DMS 273 treated with DMSO at 0.1 percent for 48 hours (cell line): ENCODE results near the gene AR.

ENCODE experiments used
- DNase-seq: peaks from one replicate; lab custom pipeline; 2025; lab: John Stamatoyannopoulos, UW

The AR gene

GRCh38 chrX:67543818-67544217 lies at the start of gene AR:
AR (plus strand) TSS chrX:67544021; CDS start chrX:67545147, 1,126 bp downstream.
- DNase-seq = no peak

GRCh38 chrX:67500617-67501016 lies 43.2 kb upstream of the AR start:
- DNase-seq = no peak

- no peak for DNase-seq
Measured at GRCh38 chrX:67503004-67503403, 40.8 kb upstream of the AR start.

GRCh38 chrX:67503453-67503852 lies 40.4 kb upstream of the AR start:
- no peak for DNase-seq

GRCh38 chrX:67520671-67521070 lies 23.1 kb upstream of the AR start:
- no peak for DNase-seq

GRCh38 chrX:67523002-67523681 lies 20.7 kb upstream of the AR start:
- DNase-seq = no peak

- DNase-seq = no peak
Measured at GRCh38 chrX:67523932-67524331, 19.9 kb upstream of the AR start.

- no peak for DNase-seq
Measured at GRCh38 chrX:67524428-67524827, 19.4 kb upstream of the AR start.

- no peak for DNase-seq
Measured at GRCh38 chrX:67524950-67525691, 18.7 kb upstream of the AR start.

GRCh38 chrX:67536564-67536963 lies 7.3 kb upstream of the AR start:
- DNase-seq = no peak

- no peak for DNase-seq
Measured at GRCh38 chrX:67538383-67538782, 5.4 kb upstream of the AR start.

GRCh38 chrX:67544281-67545035 lies 637 bp downstream of the AR start:
- no peak for DNase-seq

GRCh38 chrX:67545036-67545821 lies 1.4 kb downstream of the AR start:
- DNase-seq = no peak

GRCh38 chrX:67545893-67546495 lies 2.2 kb downstream of the AR start:
- no peak for DNase-seq

- DNase-seq = no peak
Measured at GRCh38 chrX:67546496-67547423, 2.9 kb downstream of the AR start.

- no peak for DNase-seq
Measured at GRCh38 chrX:67555578-67556203, 11.9 kb downstream of the AR start.

- DNase-seq = no peak
Measured at GRCh38 chrX:67558267-67558666, 14.4 kb downstream of the AR start.

GRCh38 chrX:67563469-67564448 lies 19.9 kb downstream of the AR start:
- DNase-seq = no peak

GRCh38 chrX:67564475-67564874 lies 20.7 kb downstream of the AR start:
- DNase-seq = no peak
